Progenitor cell of endocrine pancreas (in vitro differentiated cells): ENCODE measurements around the gene ACOX3. TPM values are rescaled to one million over a fixed set of nuclear protein-coding genes. Genes with fewer than 3 reads are reported as not detected.

ENCODE experiments used
- DNase-seq: peaks from one replicate; pipeline ENCODE4 v3.0.0; 2021; ENCODE audit warnings: low spot score; ENCODE audit not compliant: unreplicated experiment
- H3K27ac Mint-ChIP-seq: 2 replicates; pipeline ENCODE4 v1.8.0; 2021; ENCODE audit warnings: mild to moderate bottlenecking, moderate library complexity, mixed read lengths
- H3K27me3 Mint-ChIP-seq: 2 replicates; pipeline ENCODE4 v1.8.0; 2021; ENCODE audit warnings: mixed read lengths
- H3K36me3 Mint-ChIP-seq: 2 replicates; pipeline ENCODE4 v1.8.0; 2022; ENCODE audit warnings: mixed read lengths; ENCODE audit not compliant: insufficient read depth
- H3K4me1 Mint-ChIP-seq: 2 replicates; pipeline ENCODE4 v1.8.0; 2021; ENCODE audit warnings: low read depth, mixed read lengths
- H3K4me3 Mint-ChIP-seq: 2 replicates; pipeline ENCODE4 v1.8.0; 2021; ENCODE audit warnings: low read depth, mild to moderate bottlenecking, moderate library complexity, mixed read lengths
- H3K9me3 Mint-ChIP-seq: 2 replicates; pipeline ENCODE4 v1.8.0; 2021; ENCODE audit warnings: low read depth, mixed read lengths
- total RNA-seq: library from RNA; stranded (reverse); gene quantifications from 2 replicates; pipeline ENCODE4 v1.2.1, GENCODE V29; 2021
- TF ChIP-seq, protein P1 (sequence below): fragments of 200-600 bp; sonication (generic); IDR thresholded peaks from one replicate; pipeline ENCODE4 v1.5.0; 2021; ENCODE audit warnings: antibody characterized with exemption, mild to moderate bottlenecking; ENCODE audit not compliant: unreplicated experiment

Gene ACOX3
- total RNA-seq, 1 donor from 2014 or later, result 22.6 TPM

GRCh38 chr4:8410641-8411271, 29.8 kb downstream of the ACOX3 start:
- peaks cover 13% of the 10 kb centered on the region for H3K36me3 Mint-ChIP-seq
- TF ChIP-seq, protein P1, sequence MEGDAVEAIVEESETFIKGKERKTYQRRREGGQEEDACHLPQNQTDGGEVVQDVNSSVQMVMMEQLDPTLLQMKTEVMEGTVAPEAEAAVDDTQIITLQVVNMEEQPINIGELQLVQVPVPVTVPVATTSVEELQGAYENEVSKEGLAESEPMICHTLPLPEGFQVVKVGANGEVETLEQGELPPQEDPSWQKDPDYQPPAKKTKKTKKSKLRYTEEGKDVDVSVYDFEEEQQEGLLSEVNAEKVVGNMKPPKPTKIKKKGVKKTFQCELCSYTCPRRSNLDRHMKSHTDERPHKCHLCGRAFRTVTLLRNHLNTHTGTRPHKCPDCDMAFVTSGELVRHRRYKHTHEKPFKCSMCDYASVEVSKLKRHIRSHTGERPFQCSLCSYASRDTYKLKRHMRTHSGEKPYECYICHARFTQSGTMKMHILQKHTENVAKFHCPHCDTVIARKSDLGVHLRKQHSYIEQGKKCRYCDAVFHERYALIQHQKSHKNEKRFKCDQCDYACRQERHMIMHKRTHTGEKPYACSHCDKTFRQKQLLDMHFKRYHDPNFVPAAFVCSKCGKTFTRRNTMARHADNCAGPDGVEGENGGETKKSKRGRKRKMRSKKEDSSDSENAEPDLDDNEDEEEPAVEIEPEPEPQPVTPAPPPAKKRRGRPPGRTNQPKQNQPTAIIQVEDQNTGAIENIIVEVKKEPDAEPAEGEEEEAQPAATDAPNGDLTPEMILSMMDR, result peak; percentile 33
- peaks cover 7% of the 10 kb centered on the region for H3K9me3 Mint-ChIP-seq
- H3K4me3 Mint-ChIP-seq, result no peak overlapping the region
- no peaks in the 10 kb centered on the region for H3K27me3 Mint-ChIP-seq
- DNase-seq, result peak; percentile 19
- no peaks in the 10 kb centered on the region for H3K4me1 Mint-ChIP-seq
- H3K27ac Mint-ChIP-seq, result no peak overlapping the region

- peaks cover 13% of the 10 kb centered on the region for H3K36me3 Mint-ChIP-seq
- no peak for DNase-seq
- H3K4me1 Mint-ChIP-seq, result no peaks in the 10 kb centered on the region
- H3K9me3 Mint-ChIP-seq, result peaks cover 7% of the 10 kb centered on the region
- no peak overlapping the region for H3K27ac Mint-ChIP-seq
- no peaks in the 10 kb centered on the region for H3K27me3 Mint-ChIP-seq
- no peak overlapping the region for H3K4me3 Mint-ChIP-seq
- TF ChIP-seq, protein P1, result no peak
These were observed 30.4 kb downstream of the ACOX3 start for GRCh38 chr4:8410066-8410625.

- Mint-ChIP-seq H3K9me3 (peaks cover 7% of the 10 kb centered on the region), H3K4me1 (no peaks in the 10 kb centered on the region), H3K27me3 (no peaks in the 10 kb centered on the region), H3K27ac (no peak overlapping the region), H3K36me3 (peaks cover 17% of the 10 kb centered on the region), H3K4me3 (no peak overlapping the region)
- DNase-seq, result no peak
- TF ChIP-seq, protein P1, result no peak
These were observed 31.1 kb downstream of the ACOX3 start for GRCh38 chr4:8409264-8410065.

DNA sequence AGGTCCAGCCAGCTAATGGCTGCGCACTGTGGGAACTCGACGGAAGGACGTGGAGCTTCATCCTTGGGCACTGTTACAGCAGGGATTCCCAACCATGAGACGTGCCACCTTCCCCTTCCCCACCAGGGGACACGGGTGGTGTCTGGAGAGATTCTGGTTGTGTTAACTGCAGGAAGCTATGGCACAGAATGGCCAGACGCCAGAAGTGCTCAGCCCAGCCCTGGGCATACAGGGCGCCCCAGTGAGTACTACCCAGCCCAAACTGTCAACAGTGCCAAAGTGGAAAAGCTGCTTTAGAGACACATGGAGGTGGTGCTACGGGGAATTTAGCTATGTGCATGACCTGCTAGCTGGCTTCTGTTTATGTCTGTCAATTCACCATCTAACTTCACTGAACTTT, 32.8 kb downstream of the ACOX3 start:
- Mint-ChIP-seq H3K4me1 (no peaks in the 10 kb centered on the region), H3K36me3 (peaks cover 19% of the 10 kb centered on the region)

GRCh38 chr4:8407316-8407715, 33.2 kb downstream of the ACOX3 start:
- no peak for DNase-seq
- H3K36me3 Mint-ChIP-seq, result peaks cover 19% of the 10 kb centered on the region
- no peaks in the 10 kb centered on the region for H3K4me1 Mint-ChIP-seq
- H3K27ac Mint-ChIP-seq, result no peak overlapping the region
- H3K9me3 Mint-ChIP-seq, result peaks cover 7% of the 10 kb centered on the region
- no peaks in the 10 kb centered on the region for H3K27me3 Mint-ChIP-seq
- no peak overlapping the region for H3K4me3 Mint-ChIP-seq
- TF ChIP-seq, protein P1, result no peak

More for the DNA sequence above, 32.8 kb downstream of the ACOX3 start:
- Mint-ChIP-seq H3K27me3 (no peaks in the 10 kb centered on the region), H3K4me3 (no peak overlapping the region), H3K9me3 (peaks cover 7% of the 10 kb centered on the region), H3K27ac (no peak overlapping the region)
- TF ChIP-seq, protein P1, result no peak
- no peak for DNase-seq
